ENCODE data around the gene ITGA2.

DNA sequence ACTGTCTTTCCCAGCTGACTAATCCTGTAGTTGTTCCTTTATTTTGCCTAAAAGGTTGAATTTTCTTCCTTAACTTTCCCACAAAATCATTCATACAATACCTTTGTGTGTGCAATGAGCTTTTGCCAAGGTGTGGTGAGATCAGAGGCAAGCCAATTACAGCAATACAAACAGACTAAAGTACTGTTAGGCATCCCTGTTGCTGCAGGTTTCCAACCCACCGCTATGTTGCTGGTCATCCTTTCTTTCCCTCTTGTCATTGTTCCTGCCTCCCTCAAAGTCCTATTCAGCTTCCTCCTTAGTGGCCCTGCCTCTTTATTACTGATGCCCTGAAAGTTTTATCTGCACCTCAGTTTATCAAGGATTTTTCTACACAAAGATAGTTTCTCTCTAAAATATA lies 22.1 kb downstream of the ITGA2 start:
- TF ChIP-seq, protein P1, sequence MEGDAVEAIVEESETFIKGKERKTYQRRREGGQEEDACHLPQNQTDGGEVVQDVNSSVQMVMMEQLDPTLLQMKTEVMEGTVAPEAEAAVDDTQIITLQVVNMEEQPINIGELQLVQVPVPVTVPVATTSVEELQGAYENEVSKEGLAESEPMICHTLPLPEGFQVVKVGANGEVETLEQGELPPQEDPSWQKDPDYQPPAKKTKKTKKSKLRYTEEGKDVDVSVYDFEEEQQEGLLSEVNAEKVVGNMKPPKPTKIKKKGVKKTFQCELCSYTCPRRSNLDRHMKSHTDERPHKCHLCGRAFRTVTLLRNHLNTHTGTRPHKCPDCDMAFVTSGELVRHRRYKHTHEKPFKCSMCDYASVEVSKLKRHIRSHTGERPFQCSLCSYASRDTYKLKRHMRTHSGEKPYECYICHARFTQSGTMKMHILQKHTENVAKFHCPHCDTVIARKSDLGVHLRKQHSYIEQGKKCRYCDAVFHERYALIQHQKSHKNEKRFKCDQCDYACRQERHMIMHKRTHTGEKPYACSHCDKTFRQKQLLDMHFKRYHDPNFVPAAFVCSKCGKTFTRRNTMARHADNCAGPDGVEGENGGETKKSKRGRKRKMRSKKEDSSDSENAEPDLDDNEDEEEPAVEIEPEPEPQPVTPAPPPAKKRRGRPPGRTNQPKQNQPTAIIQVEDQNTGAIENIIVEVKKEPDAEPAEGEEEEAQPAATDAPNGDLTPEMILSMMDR (IDR thresholded peaks at IDR 0.05) = no peak
- no peak for TF ChIP-seq POLR2A (IDR thresholded peaks at IDR 0.05)
